Measurements from ENCODE around the gene SP140.
"Not testable (repeated sequence)": the region's sequence is repeated elsewhere in the genome, so short reads cannot be mapped to it uniquely, and the experiment has no call there.

SP140 gene

GRCh38 chr2:230327418-230328154, 102.0 kb downstream of the SP140 start:
- no peak for DNase-seq

- no peak for DNase-seq
Observed at GRCh38 chr2:230328155-230328458, 102.6 kb downstream of the SP140 start.

- DNase-seq = no peak
Observed at GRCh38 chr2:230329946-230330605, 104.5 kb downstream of the SP140 start.

GRCh38 chr2:230330725-230331124, 105.2 kb downstream of the SP140 start:
- no peak for DNase-seq

GRCh38 chr2:230335461-230335863, 109.9 kb downstream of the SP140 start:
- DNase-seq = no peak

GRCh38 chr2:230335864-230336506, 110.4 kb downstream of the SP140 start:
- no peak for DNase-seq

GRCh38 chr2:230341936-230342528, 116.5 kb downstream of the SP140 start:
- DNase-seq = not testable (repeated sequence)

GRCh38 chr2:230343041-230343624, 117.6 kb downstream of the SP140 start:
- DNase-seq = not testable (repeated sequence)

GRCh38 chr2:230343747-230344146, 118.2 kb downstream of the SP140 start:
- no peak for DNase-seq

GRCh38 chr2:230346465-230346864, 120.9 kb downstream of the SP140 start:
- DNase-seq = no peak

- DNase-seq = no peak
Observed at GRCh38 chr2:230346921-230347533, 121.5 kb downstream of the SP140 start.

- no peak for DNase-seq
Observed at GRCh38 chr2:230347659-230348305, 122.2 kb downstream of the SP140 start.

- DNase-seq = no peak
Observed at GRCh38 chr2:230348787-230349186, 123.3 kb downstream of the SP140 start.

GRCh38 chr2:230356084-230356483, 130.5 kb downstream of the SP140 start:
- no peak for DNase-seq

- no peak for DNase-seq
Observed at GRCh38 chr2:230358305-230358704, 132.8 kb downstream of the SP140 start.

- DNase-seq = no peak
Observed at GRCh38 chr2:230360028-230360427, 134.5 kb downstream of the SP140 start.

GRCh38 chr2:230362030-230362691, 136.6 kb downstream of the SP140 start:
- no peak for DNase-seq

All from NCI-H510A (cell line).